Activated CD4-positive, alpha-beta T cell treated with anti-CD3 and anti-CD28 coated beads for 24 hours (primary cell): ENCODE data around the gene ERF.
A peak's percentile ranks its signal among the peaks of the same experiment; 100 is the strongest.

Experiments used
- DNase-seq, 2 donors: peaks; one replicate each; pipeline ENCODE4 v3.0.0-alpha.2; 2020; ENCODE audit warnings: low read depth in 2 of 2

The ERF gene

GRCh38 chr19:42254850-42255765 is at the start of gene ERF:
TSS of gene ERF (minus strand) at chr19:42255128. CDS start at chr19:42254999, 129 bp downstream.
- peak; percentile 90 to 91 for DNase-seq

- no peak for DNase-seq
Observed at GRCh38 chr19:42303876-42304275, 48.9 kb upstream of the ERF start.

- no peak for DNase-seq
Observed at GRCh38 chr19:42303101-42303464, 48.2 kb upstream of the ERF start.

GRCh38 chr19:42301646-42302203 is 46.8 kb upstream of the ERF start, which contains the start of gene PRR19:
TSS of gene PRR19 (plus strand) at chr19:42302132. CDS start at chr19:42309585, 7,453 bp downstream.
- no peak for DNase-seq

- DNase-seq = no peak
Observed at GRCh38 chr19:42297039-42297438, 42.1 kb upstream of the ERF start.

- peak; percentile 88 to 91 for DNase-seq
Observed at GRCh38 chr19:42295831-42296525, 41.0 kb upstream of the ERF start.

GRCh38 chr19:42295342-42295741 is 40.4 kb upstream of the ERF start:
- no peak for DNase-seq

GRCh38 chr19:42294471-42295137 is 39.7 kb upstream of the ERF start:
- DNase-seq = no peak

GRCh38 chr19:42293948-42294347 is 39.0 kb upstream of the ERF start:
- DNase-seq = no peak

GRCh38 chr19:42293540-42293939 is 38.6 kb upstream of the ERF start:
- no peak for DNase-seq

- no peak for DNase-seq
Observed at GRCh38 chr19:42292963-42293362, 38.0 kb upstream of the ERF start.

- DNase-seq = no peak
Observed at GRCh38 chr19:42292042-42292960, 37.4 kb upstream of the ERF start.

GRCh38 chr19:42291435-42291810 is 36.5 kb upstream of the ERF start:
- DNase-seq = no peak

GRCh38 chr19:42290523-42291434 is 35.9 kb upstream of the ERF start:
- DNase-seq = no peak

- DNase-seq = no peak
Observed at GRCh38 chr19:42290136-42290522, 35.2 kb upstream of the ERF start.

- DNase-seq = no peak
Observed at GRCh38 chr19:42289556-42290041, 34.7 kb upstream of the ERF start.

GRCh38 chr19:42288881-42289555 is 34.1 kb upstream of the ERF start:
- DNase-seq = no peak

GRCh38 chr19:42288387-42288786 is 33.5 kb upstream of the ERF start:
- DNase-seq = no peak

GRCh38 chr19:42287827-42288107 is 32.8 kb upstream of the ERF start:
- DNase-seq = no peak
